ENCODE measurements around the gene BTBD16. TPM values are rescaled to one million over a fixed set of nuclear protein-coding genes. Genes with fewer than 3 reads are reported as not detected.

BTBD16 gene
- not detected in 2 replicates for polyA plus RNA-seq (2013)

- H2AK5ac ChIP-seq (ENCODE audit: low read length): no peak within 1 kb of the TSS
- no peaks in the 10 kb centered on the region for H3K4me1 ChIP-seq (ENCODE audit: control insufficient read depth in 1 of 2, insufficient read depth in 2 of 2, low read length in 2 of 2)
- H2BK12ac ChIP-seq (ENCODE audit: low read length): no peak within 1 kb of the TSS
- H3K9ac ChIP-seq (ENCODE audit: low read length): no peak within 1 kb of the TSS
- H3K9me3 ChIP-seq (ENCODE audit: insufficient read depth, low read depth, low read length): no peaks in the 10 kb centered on the region
- H4K8ac ChIP-seq (ENCODE audit: low read depth, low read length): no peak within 1 kb of the TSS
- H3K27ac ChIP-seq (ENCODE audit: low read depth, low read length): no peak within 1 kb of the TSS
- no peak within 1 kb of the TSS for H3K4ac ChIP-seq (ENCODE audit: low read depth, low read length)
- no peak for DNase-seq
- H2AFZ ChIP-seq (ENCODE audit: insufficient read depth, low read length, poor library complexity): no peak within 1 kb of the TSS
- no peak within 1 kb of the TSS for H2BK5ac ChIP-seq (ENCODE audit: low read depth, low read length, poor library complexity)
- no peak within 1 kb of the TSS for H3K14ac ChIP-seq (ENCODE audit: low read length)
- no peak within 1 kb of the TSS for H4K91ac ChIP-seq (ENCODE audit: low read depth, low read length)
- H3K4me3 ChIP-seq (ENCODE audit: low read depth, low read length): no peak within 1 kb of the TSS
- H3K27me3 ChIP-seq (ENCODE audit: insufficient read depth, low read length): no peaks in the 10 kb centered on the region
- H3K23ac ChIP-seq (ENCODE audit: low read length): no peak within 1 kb of the TSS
- no peak within 1 kb of the TSS for H4K12ac ChIP-seq (ENCODE audit: low read depth, low read length)
- no peak within 1 kb of the TSS for H3K4me2 ChIP-seq (ENCODE audit: low read length)
- WGBS (ENCODE audit: extremely low coverage, insufficient coverage, insufficient read length): no CpG with 5 or more reads among the region's 5 CpGs
- no peaks in the 10 kb centered on the region for H3K36me3 ChIP-seq (ENCODE audit: control insufficient read depth in 1 of 2, insufficient read depth in 2 of 2, low read length in 2 of 2)
- H3K18ac ChIP-seq (ENCODE audit: low read length): no peak within 1 kb of the TSS
- H3K79me2 ChIP-seq (ENCODE audit: control insufficient read depth, insufficient read depth, low read length, poor library complexity): no peaks in the 10 kb centered on the region
- no peak within 1 kb of the TSS for H2BK120ac ChIP-seq (ENCODE audit: insufficient read depth, low read length, poor library complexity)
- no peaks in the 10 kb centered on the region for H3K79me1 ChIP-seq (ENCODE audit: low read length)
Measured at GRCh38 chr10:122271076-122271475, at the start of gene BTBD16. Gene BTBD16 (plus strand): TSS chr10:122271296. CDS start chr10:122275082, 3,786 bp downstream.

GRCh38 chr10:122221958-122222357 lies 49.1 kb upstream of the BTBD16 start:
- Histone ChIP-seq H3K9ac (ENCODE audit: low read length) (no peak overlapping the region), H3K79me2 (ENCODE audit: control insufficient read depth, insufficient read depth, low read length, poor library complexity) (no peaks in the 10 kb centered on the region), H3K4me2 (ENCODE audit: low read length) (no peak overlapping the region), H3K23ac (ENCODE audit: low read length) (no peak overlapping the region), H3K27me3 (ENCODE audit: insufficient read depth, low read length) (no peaks in the 10 kb centered on the region), H3K4me1 (ENCODE audit: control insufficient read depth in 1 of 2, insufficient read depth in 2 of 2, low read length in 2 of 2) (no peaks in the 10 kb centered on the region), H4K91ac (ENCODE audit: low read depth, low read length) (no peak overlapping the region), H2BK12ac (ENCODE audit: low read length) (no peak overlapping the region), H2AFZ (ENCODE audit: insufficient read depth, low read length, poor library complexity) (no peak overlapping the region), H3K18ac (ENCODE audit: low read length) (no peak overlapping the region), H3K79me1 (ENCODE audit: low read length) (no peaks in the 10 kb centered on the region), H3K4ac (ENCODE audit: low read depth, low read length) (no peak overlapping the region), H3K4me3 (ENCODE audit: low read depth, low read length) (no peak overlapping the region), H3K14ac (ENCODE audit: low read length) (no peak overlapping the region), H3K27ac (ENCODE audit: low read depth, low read length) (no peak overlapping the region), H3K36me3 (ENCODE audit: control insufficient read depth in 1 of 2, insufficient read depth in 2 of 2, low read length in 2 of 2) (peaks cover 7 to 8% of the 10 kb centered on the region in 2 experiments), H2AK5ac (ENCODE audit: low read length) (no peak overlapping the region), H3K9me3 (ENCODE audit: insufficient read depth, low read depth, low read length) (no peaks in the 10 kb centered on the region), H4K8ac (ENCODE audit: low read depth, low read length) (no peak overlapping the region), H2BK5ac (ENCODE audit: low read depth, low read length, poor library complexity) (no peak overlapping the region), H2BK120ac (ENCODE audit: insufficient read depth, low read length, poor library complexity) (no peak overlapping the region), H4K12ac (ENCODE audit: low read depth, low read length) (no peak overlapping the region)
- no CpG with 5 or more reads among the region's 5 CpGs for WGBS (ENCODE audit: extremely low coverage, insufficient coverage, insufficient read length)
- no peak for DNase-seq

- no peak overlapping the region for H2BK12ac ChIP-seq (ENCODE audit: low read length)
- H3K36me3 ChIP-seq (ENCODE audit: control insufficient read depth in 1 of 2, insufficient read depth in 2 of 2, low read length in 2 of 2): peaks cover 5 to 6% of the 10 kb centered on the region in 2 experiments
- no peak overlapping the region for H2BK5ac ChIP-seq (ENCODE audit: low read depth, low read length, poor library complexity)
- no peak overlapping the region for H4K91ac ChIP-seq (ENCODE audit: low read depth, low read length)
- H3K14ac ChIP-seq (ENCODE audit: low read length): no peak overlapping the region
- WGBS (ENCODE audit: extremely low coverage, insufficient coverage, insufficient read length): no CpG with 5 or more reads among the region's 7 CpGs
- no peak overlapping the region for H4K12ac ChIP-seq (ENCODE audit: low read depth, low read length)
- no peak overlapping the region for H2AK5ac ChIP-seq (ENCODE audit: low read length)
- no peak overlapping the region for H4K8ac ChIP-seq (ENCODE audit: low read depth, low read length)
- H3K79me2 ChIP-seq (ENCODE audit: control insufficient read depth, insufficient read depth, low read length, poor library complexity): no peaks in the 10 kb centered on the region
- H3K27ac ChIP-seq (ENCODE audit: low read depth, low read length): no peak overlapping the region
- H3K4ac ChIP-seq (ENCODE audit: low read depth, low read length): no peak overlapping the region
- H3K79me1 ChIP-seq (ENCODE audit: low read length): no peaks in the 10 kb centered on the region
- no peak overlapping the region for H2BK120ac ChIP-seq (ENCODE audit: insufficient read depth, low read length, poor library complexity)
- H3K4me3 ChIP-seq (ENCODE audit: low read depth, low read length): no peak overlapping the region
- no peaks in the 10 kb centered on the region for H3K27me3 ChIP-seq (ENCODE audit: insufficient read depth, low read length)
- H3K18ac ChIP-seq (ENCODE audit: low read length): no peak overlapping the region
- no peak overlapping the region for H3K23ac ChIP-seq (ENCODE audit: low read length)
- no peaks in the 10 kb centered on the region for H3K9me3 ChIP-seq (ENCODE audit: insufficient read depth, low read depth, low read length)
- peak overlapping the region; percentile 53 for H3K9ac ChIP-seq (ENCODE audit: low read length)
- no peaks in the 10 kb centered on the region for H3K4me1 ChIP-seq (ENCODE audit: control insufficient read depth in 1 of 2, insufficient read depth in 2 of 2, low read length in 2 of 2)
- H2AFZ ChIP-seq (ENCODE audit: insufficient read depth, low read length, poor library complexity): no peak overlapping the region
- DNase-seq: no peak
- no peak overlapping the region for H3K4me2 ChIP-seq (ENCODE audit: low read length)
Measured at GRCh38 chr10:122222638-122223037, 48.5 kb upstream of the BTBD16 start.

- H3K18ac ChIP-seq (ENCODE audit: low read length): no peak overlapping the region
- H2AK5ac ChIP-seq (ENCODE audit: low read length): no peak overlapping the region
- no peaks in the 10 kb centered on the region for H3K79me2 ChIP-seq (ENCODE audit: control insufficient read depth, insufficient read depth, low read length, poor library complexity)
- H3K27ac ChIP-seq (ENCODE audit: low read depth, low read length): no peak overlapping the region
- no peak overlapping the region for H3K14ac ChIP-seq (ENCODE audit: low read length)
- no CpG with 5 or more reads among the region's 9 CpGs for WGBS (ENCODE audit: extremely low coverage, insufficient coverage, insufficient read length)
- H3K4me2 ChIP-seq (ENCODE audit: low read length): no peak overlapping the region
- H2BK5ac ChIP-seq (ENCODE audit: low read depth, low read length, poor library complexity): no peak overlapping the region
- no peaks in the 10 kb centered on the region for H3K79me1 ChIP-seq (ENCODE audit: low read length)
- peaks cover 6 to 10% of the 10 kb centered on the region in 2 experiments for H3K36me3 ChIP-seq (ENCODE audit: control insufficient read depth in 1 of 2, insufficient read depth in 2 of 2, low read length in 2 of 2)
- H2AFZ ChIP-seq (ENCODE audit: insufficient read depth, low read length, poor library complexity): no peak overlapping the region
- no peak for DNase-seq
- H4K91ac ChIP-seq (ENCODE audit: low read depth, low read length): no peak overlapping the region
- H3K27me3 ChIP-seq (ENCODE audit: insufficient read depth, low read length): no peaks in the 10 kb centered on the region
- no peak overlapping the region for H3K4ac ChIP-seq (ENCODE audit: low read depth, low read length)
- H4K12ac ChIP-seq (ENCODE audit: low read depth, low read length): no peak overlapping the region
- H3K23ac ChIP-seq (ENCODE audit: low read length): no peak overlapping the region
- no peak overlapping the region for H2BK120ac ChIP-seq (ENCODE audit: insufficient read depth, low read length, poor library complexity)
- no peaks in the 10 kb centered on the region for H3K9me3 ChIP-seq (ENCODE audit: insufficient read depth, low read depth, low read length)
- H4K8ac ChIP-seq (ENCODE audit: low read depth, low read length): no peak overlapping the region
- no peaks in the 10 kb centered on the region for H3K4me1 ChIP-seq (ENCODE audit: control insufficient read depth in 1 of 2, insufficient read depth in 2 of 2, low read length in 2 of 2)
- no peak overlapping the region for H3K9ac ChIP-seq (ENCODE audit: low read length)
- no peak overlapping the region for H3K4me3 ChIP-seq (ENCODE audit: low read depth, low read length)
- H2BK12ac ChIP-seq (ENCODE audit: low read length): no peak overlapping the region
Measured at GRCh38 chr10:122224159-122224558, 46.9 kb upstream of the BTBD16 start.

All from trophoblast cell (in vitro differentiated cells and primary cell).